ENCODE measurements around the gene SLC22A23.

GRCh38 chr6:3337521-3338350, 119.1 kb downstream of the SLC22A23 start:
- TF ChIP-seq CTCF (conservative IDR thresholded peaks at IDR 0.05) = no peak
- no peak for TF ChIP-seq ZFX (IDR thresholded peaks at IDR 0.05)

Data from C4-2B (cell line).